HepG2 (cell line): ENCODE results near the gene KRT79. TPM values are rescaled to one million over a fixed set of nuclear protein-coding genes. Genes with fewer than 3 reads are reported as not detected.

Source experiments
- HNRNPH1 ChIP-seq: fragments of 200-400 bp; formaldehyde crosslinking; optimal IDR thresholded peaks from 2 replicates; pipeline ENCODE3; 2017; ENCODE audit warnings: mild to moderate bottlenecking, low read depth, low read length
- JARID2 ChIP-seq: sonication (generic); formaldehyde crosslinking; IDR thresholded peaks from 2 replicates; pipeline ENCODE4 v1.8.1; 2023; ENCODE audit warnings: missing genetic modification reagents, inconsistent platforms; ENCODE audit not compliant: insufficient replicate concordance
- KLF16 ChIP-seq, 2 experiments: sonication (generic) in 1 of 2; formaldehyde crosslinking in 1 of 2; IDR thresholded peaks; 2 replicates each; pipeline versions ENCODE4 v1.6.1 to v1.8.0; 2016 to 2023; ENCODE audit warnings: missing genetic modification reagents in 2 of 2, missing compliant biosample characterization in 1 of 2
- MBNL3 ChIP-seq: fragments of 250-450 bp; sonication (Bioruptor Pico); conservative IDR thresholded peaks from 2 replicates; pipeline ENCODE4 v1.8.0; 2022; ENCODE audit warnings: mild to moderate bottlenecking, inconsistent platforms
- SIN3B ChIP-seq: fragments of 150-350 bp; IDR thresholded peaks from 2 replicates; pipeline ENCODE4 v1.6.1; 2014; ENCODE audit warnings: low read length
- SOX5 ChIP-seq: IDR thresholded peaks from 2 replicates; pipeline ENCODE4 v1.6.1; 2016; ENCODE audit warnings: borderline replicate concordance
- U2AF1 ChIP-seq: fragments of 200-400 bp; formaldehyde crosslinking; optimal IDR thresholded peaks from 2 replicates; pipeline ENCODE3; 2017; ENCODE audit warnings: mild to moderate bottlenecking, low read depth, low read length
- ZNF329 ChIP-seq: sonication (generic); formaldehyde crosslinking; IDR thresholded peaks from 2 replicates; pipeline ENCODE4 v1.9.0; 2021; ENCODE audit warnings: low read depth, mild to moderate bottlenecking, missing genetic modification reagents
- ZNF451 ChIP-seq: sonication (generic); formaldehyde crosslinking; IDR thresholded peaks from 2 replicates; pipeline ENCODE4 v1.5.0; 2020; ENCODE audit warnings: mild to moderate bottlenecking, missing genetic modification reagents
- ZSCAN22 ChIP-seq: sonication (generic); formaldehyde crosslinking; IDR thresholded peaks from 2 replicates; pipeline ENCODE4 v1.4.0; 2020; ENCODE audit warnings: mild to moderate bottlenecking, missing genetic modification reagents
- polyA plus RNA-seq, 8 experiments: library from polyadenylated mRNA; depleted of rRNA in 3 of 8; stranded (reverse) in 7 of 8; unstranded in 1 of 8; fragments of >200 nt; fragmentation: Illumina TruSeq in 4 of 8; extraction: Trizol in 4 of 8; gene quantifications; 2 replicates each; pipeline versions ENCODE4 v1.2.1 to v1.2.3, GENCODE V29; 2011 to 2016; ENCODE audit warnings: low read depth in 4 of 8, missing spikeins in 1 of 8, mixed read lengths in 1 of 8; ENCODE audit not compliant: insufficient read depth in 1 of 8
- total RNA-seq, 5 experiments: library from RNA; depleted of rRNA; stranded (reverse); fragments of >200 nt; fragmentation: Illumina TruSeq; extraction: Trizol; gene quantifications; 2 replicates each; pipeline ENCODE4 v1.2.3, GENCODE V29; 2016; ENCODE audit warnings: low read depth in 1 of 5
- TF ChIP-seq, protein P1 (sequence below): sonication (generic); formaldehyde crosslinking; IDR thresholded peaks from 2 replicates; pipeline ENCODE4 v1.5.0; 2020; ENCODE audit warnings: mild to moderate bottlenecking, missing genetic modification reagents, borderline replicate concordance
- TF ChIP-seq, protein P2 (sequence below): sonication (generic); formaldehyde crosslinking; IDR thresholded peaks from 2 replicates; pipeline ENCODE4 v1.5.0; 2020; ENCODE audit warnings: missing genetic modification reagents, mild to moderate bottlenecking, borderline replicate concordance
- TF ChIP-seq, protein P3 (sequence below): sonication (generic); formaldehyde crosslinking; IDR thresholded peaks from 2 replicates; pipeline ENCODE4 v1.5.1; 2020; ENCODE audit warnings: mild to moderate bottlenecking, missing genetic modification reagents, moderate library complexity
- TF ChIP-seq, protein P4 (sequence below): sonication (generic); formaldehyde crosslinking; IDR thresholded peaks from 2 replicates; pipeline ENCODE4 v1.4.0; 2020; ENCODE audit warnings: mild to moderate bottlenecking, missing genetic modification reagents
- TF ChIP-seq, protein P5 (sequence below): sonication (generic); formaldehyde crosslinking; IDR thresholded peaks from 2 replicates; pipeline ENCODE4 v1.8.0; 2022; ENCODE audit warnings: missing genetic modification reagents, mild to moderate bottlenecking, inconsistent platforms, borderline replicate concordance

KRT79 gene
- total and polyA plus RNA-seq, 2 of the 13 experiments (the other 11 are each of a cell fraction or from before 2014, with no cell fraction given): 0.09 TPM; not detected in 1

DNA sequence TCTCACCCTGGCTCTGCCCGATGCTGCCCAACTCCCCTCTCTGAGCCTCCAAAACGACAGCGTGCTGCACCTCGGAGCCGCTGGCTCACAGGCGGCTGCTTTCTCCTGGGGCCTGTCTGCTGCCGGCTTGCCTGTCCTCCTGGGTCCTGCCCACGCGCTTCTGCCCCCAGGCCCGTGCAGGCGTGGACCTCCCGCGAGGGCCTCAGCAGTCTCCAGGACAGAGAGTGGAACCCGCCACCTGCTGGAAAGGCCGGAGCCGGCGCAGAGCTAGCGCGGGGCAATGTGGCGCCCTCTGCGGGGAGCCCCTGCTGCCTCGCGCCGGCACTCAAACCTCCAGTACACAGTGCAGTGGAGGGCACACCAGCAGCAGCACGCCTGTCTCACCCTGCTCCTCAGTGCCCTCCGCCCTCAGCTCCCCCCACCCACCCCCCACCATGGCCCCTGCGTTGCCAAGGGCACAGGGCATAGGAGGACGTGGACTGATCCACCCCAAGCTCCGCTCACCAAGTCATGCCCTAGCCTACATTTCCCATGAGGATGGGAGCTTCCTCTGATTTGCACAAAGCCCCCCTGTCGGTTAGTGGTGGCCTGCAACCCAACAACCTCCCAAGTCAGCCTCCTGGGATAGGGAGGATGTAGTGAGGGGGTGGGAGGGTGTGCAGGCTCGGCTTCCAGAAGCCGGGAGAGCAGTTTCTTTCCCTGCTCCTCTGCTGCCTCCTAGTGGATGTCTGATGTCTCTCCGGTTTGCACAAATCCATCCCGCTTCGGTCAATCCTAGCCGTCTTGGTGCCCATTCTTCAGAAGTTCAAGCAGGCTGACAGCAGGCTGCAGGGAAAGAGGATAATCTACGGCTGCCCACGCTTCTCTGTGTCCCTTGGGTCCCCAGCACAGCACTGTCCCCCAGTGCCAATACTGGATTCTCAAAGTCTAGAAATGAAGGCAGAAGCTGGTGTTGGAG is 45.6 kb upstream of the KRT79 start (continued):
- TF ChIP-seq, protein P1, sequence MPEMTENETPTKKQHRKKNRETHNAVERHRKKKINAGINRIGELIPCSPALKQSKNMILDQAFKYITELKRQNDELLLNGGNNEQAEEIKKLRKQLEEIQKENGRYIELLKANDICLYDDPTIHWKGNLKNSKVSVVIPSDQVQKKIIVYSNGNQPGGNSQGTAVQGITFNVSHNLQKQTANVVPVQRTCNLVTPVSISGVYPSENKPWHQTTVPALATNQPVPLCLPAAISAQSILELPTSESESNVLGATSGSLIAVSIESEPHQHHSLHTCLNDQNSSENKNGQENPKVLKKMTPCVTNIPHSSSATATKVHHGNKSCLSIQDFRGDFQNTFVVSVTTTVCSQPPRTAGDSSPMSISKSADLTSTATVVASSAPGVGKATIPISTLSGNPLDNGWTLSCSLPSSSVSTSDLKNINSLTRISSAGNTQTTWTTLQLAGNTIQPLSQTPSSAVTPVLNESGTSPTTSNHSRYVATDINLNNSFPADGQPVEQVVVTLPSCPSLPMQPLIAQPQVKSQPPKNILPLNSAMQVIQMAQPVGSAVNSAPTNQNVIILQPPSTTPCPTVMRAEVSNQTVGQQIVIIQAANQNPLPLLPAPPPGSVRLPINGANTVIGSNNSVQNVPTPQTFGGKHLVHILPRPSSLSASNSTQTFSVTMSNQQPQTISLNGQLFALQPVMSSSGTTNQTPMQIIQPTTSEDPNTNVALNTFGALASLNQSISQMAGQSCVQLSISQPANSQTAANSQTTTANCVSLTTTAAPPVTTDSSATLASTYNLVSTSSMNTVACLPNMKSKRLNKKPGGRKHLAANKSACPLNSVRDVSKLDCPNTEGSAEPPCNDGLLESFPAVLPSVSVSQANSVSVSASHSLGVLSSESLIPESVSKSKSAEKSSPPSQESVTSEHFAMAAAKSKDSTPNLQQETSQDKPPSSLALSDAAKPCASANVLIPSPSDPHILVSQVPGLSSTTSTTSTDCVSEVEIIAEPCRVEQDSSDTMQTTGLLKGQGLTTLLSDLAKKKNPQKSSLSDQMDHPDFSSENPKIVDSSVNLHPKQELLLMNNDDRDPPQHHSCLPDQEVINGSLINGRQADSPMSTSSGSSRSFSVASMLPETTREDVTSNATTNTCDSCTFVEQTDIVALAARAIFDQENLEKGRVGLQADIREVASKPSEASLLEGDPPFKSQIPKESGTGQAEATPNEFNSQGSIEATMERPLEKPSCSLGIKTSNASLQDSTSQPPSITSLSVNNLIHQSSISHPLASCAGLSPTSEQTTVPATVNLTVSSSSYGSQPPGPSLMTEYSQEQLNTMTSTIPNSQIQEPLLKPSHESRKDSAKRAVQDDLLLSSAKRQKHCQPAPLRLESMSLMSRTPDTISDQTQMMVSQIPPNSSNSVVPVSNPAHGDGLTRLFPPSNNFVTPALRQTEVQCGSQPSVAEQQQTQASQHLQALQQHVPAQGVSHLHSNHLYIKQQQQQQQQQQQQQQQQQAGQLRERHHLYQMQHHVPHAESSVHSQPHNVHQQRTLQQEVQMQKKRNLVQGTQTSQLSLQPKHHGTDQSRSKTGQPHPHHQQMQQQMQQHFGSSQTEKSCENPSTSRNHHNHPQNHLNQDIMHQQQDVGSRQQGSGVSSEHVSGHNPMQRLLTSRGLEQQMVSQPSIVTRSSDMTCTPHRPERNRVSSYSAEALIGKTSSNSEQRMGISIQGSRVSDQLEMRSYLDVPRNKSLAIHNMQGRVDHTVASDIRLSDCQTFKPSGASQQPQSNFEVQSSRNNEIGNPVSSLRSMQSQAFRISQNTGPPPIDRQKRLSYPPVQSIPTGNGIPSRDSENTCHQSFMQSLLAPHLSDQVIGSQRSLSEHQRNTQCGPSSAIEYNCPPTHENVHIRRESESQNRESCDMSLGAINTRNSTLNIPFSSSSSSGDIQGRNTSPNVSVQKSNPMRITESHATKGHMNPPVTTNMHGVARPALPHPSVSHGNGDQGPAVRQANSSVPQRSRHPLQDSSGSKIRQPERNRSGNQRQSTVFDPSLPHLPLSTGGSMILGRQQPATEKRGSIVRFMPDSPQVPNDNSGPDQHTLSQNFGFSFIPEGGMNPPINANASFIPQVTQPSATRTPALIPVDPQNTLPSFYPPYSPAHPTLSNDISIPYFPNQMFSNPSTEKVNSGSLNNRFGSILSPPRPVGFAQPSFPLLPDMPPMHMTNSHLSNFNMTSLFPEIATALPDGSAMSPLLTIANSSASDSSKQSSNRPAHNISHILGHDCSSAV (CRISPR knock-in tag): no peak
- TF ChIP-seq SOX5 (CRISPR knock-in tag) (no peak), JARID2 (CRISPR knock-in tag) (no peak), SIN3B (no peak), ZSCAN22 (no peak), KLF16 (CRISPR knock-in tag; IDR thresholded peaks at IDR 0.05) (no peak), MBNL3 (no peak), HNRNPH1 (no peak), ZNF451 (CRISPR knock-in tag) (no peak), U2AF1 (peak; percentile 33), ZNF329 (CRISPR knock-in tag) (no peak)
- TF ChIP-seq, protein P2, sequence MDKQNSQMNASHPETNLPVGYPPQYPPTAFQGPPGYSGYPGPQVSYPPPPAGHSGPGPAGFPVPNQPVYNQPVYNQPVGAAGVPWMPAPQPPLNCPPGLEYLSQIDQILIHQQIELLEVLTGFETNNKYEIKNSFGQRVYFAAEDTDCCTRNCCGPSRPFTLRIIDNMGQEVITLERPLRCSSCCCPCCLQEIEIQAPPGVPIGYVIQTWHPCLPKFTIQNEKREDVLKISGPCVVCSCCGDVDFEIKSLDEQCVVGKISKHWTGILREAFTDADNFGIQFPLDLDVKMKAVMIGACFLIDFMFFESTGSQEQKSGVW (CRISPR knock-in tag): no peak
- TF ChIP-seq, protein P3, sequence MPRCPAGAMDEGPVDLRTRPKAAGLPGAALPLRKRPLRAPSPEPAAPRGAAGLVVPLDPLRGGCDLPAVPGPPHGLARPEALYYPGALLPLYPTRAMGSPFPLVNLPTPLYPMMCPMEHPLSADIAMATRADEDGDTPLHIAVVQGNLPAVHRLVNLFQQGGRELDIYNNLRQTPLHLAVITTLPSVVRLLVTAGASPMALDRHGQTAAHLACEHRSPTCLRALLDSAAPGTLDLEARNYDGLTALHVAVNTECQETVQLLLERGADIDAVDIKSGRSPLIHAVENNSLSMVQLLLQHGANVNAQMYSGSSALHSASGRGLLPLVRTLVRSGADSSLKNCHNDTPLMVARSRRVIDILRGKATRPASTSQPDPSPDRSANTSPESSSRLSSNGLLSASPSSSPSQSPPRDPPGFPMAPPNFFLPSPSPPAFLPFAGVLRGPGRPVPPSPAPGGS (CRISPR knock-in tag): no peak
- TF ChIP-seq, protein P4, sequence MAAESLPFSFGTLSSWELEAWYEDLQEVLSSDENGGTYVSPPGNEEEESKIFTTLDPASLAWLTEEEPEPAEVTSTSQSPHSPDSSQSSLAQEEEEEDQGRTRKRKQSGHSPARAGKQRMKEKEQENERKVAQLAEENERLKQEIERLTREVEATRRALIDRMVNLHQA (CRISPR knock-in tag): no peak
- TF ChIP-seq, protein P5, sequence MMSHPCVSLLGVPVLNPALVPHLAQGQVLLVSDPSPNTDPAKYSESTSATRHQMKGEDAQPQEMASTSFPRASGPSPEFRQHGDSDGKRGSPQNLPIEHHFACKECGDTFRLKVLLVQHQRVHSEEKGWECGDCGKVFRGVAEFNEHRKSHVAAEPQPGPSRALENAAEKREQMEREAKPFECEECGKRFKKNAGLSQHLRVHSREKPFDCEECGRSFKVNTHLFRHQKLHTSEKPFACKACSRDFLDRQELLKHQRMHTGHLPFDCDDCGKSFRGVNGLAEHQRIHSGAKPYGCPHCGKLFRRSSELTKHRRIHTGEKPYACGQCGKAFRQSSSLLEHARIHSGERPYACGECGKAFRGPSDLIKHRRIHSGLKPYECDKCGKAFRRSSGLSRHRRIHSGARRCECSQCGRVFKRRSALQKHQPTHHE (CRISPR knock-in tag): no peak
